Ovary (tissue), 9 donors: ENCODE results near the gene NLRP9. TPM values are rescaled to one million over a fixed set of nuclear protein-coding genes. Genes with fewer than 3 reads are reported as not detected.
"Not testable (repeated sequence)": the region's sequence is repeated elsewhere in the genome, so short reads cannot be mapped to it uniquely, and the experiment has no call there.

Experiments used
- DNase-seq, 5 donors: peaks; one replicate each; pipeline ENCODE4 v3.0.0-alpha.2; 2019 to 2020
- H3K27ac ChIP-seq, 2 donors: fragments of 200-600 bp; one replicate each; pipeline versions ENCODE4 v1.5.1 to v1.8.0; 2019 to 2022
- H3K27me3 ChIP-seq: fragments of 200-600 bp; one replicate; pipeline ENCODE4 v1.8.0; 2022
- H3K36me3 ChIP-seq: fragments of 200-600 bp; sonication (generic); one replicate; pipeline ENCODE4 v1.5.1; 2019
- H3K4me1 ChIP-seq: one replicate; pipeline ENCODE4 v1.8.1; 2013; ENCODE audit warnings: mild to moderate bottlenecking, moderate library complexity; ENCODE audit not compliant: insufficient read depth
- H3K4me3 ChIP-seq: fragments of 200-600 bp; sonication (generic); one replicate; pipeline ENCODE4 v1.5.1; 2017
- H3K9me3 ChIP-seq, 2 donors: fragments of 200-600 bp in 1 of 2; sonication (generic) in 1 of 2; one replicate each; pipeline versions ENCODE4 v1.5.1 to v1.8.1; 2013 to 2019; ENCODE audit warnings: mild to moderate bottlenecking in 1 of 2, moderate library complexity in 1 of 2
- CTCF ChIP-seq, 3 donors: fragments of 450-650 bp in 2 of 3; fragments of 200-600 bp in 1 of 3; IDR thresholded peaks; one replicate each; pipeline versions ENCODE4 v1.5.1 to v1.8.0; 2016 to 2022; ENCODE audit warnings: antibody characterized with exemption in 3 of 3, mild to moderate bottlenecking in 1 of 3
- EP300 ChIP-seq: sonication (generic); formaldehyde crosslinking; IDR thresholded peaks from one replicate; pipeline ENCODE4 v1.6.1; 2017; ENCODE audit warnings: antibody characterized with exemption
- POLR2A ChIP-seq: fragments of 450-650 bp; IDR thresholded peaks from one replicate; pipeline ENCODE4 v1.6.1; 2017; ENCODE audit warnings: antibody characterized with exemption, mild to moderate bottlenecking, moderate library complexity
- WGBS, 3 donors: extraction: QIAGEN DNeasy Blood & Tissue Kit in 1 of 3; methylation state at CpG; one replicate each; pipeline versions ENCODE4 v1.1.5 to v1.1.7; 2013 to 2017; 5-methylcytosine and 5-hydroxymethylcytosine counted together
- intact Hi-C, 4 donors: fragments of 100-400 bp; cut with DNase I; formaldehyde crosslinking; loops; one replicate each; pipeline versions ENCODE4 v1.11.0 to v1.15.1; 2022 to 2023
- polyA plus RNA-seq, 2 donors: library from polyadenylated mRNA; stranded (reverse); fragments of 200-250 nt in 1 of 2; fragments of 350-450 nt in 1 of 2; fragmentation: Illumina TruSeq in 1 of 2; extraction: RNeasy Lipid Tissue Mini Kit (QIAGEN cat#74804) in 1 of 2; gene quantifications; one replicate each; pipeline ENCODE4 v1.2.3, GENCODE V29; 2013 to 2014
- total RNA-seq, 7 donors: library from RNA; depleted of rRNA in 2 of 7; stranded (reverse); fragments of >200 nt in 2 of 7; fragmentation: NEBNext Ultra II Directional in 3 of 7; extraction: Animal tissue kit (Norgen Biotek cat#: 25700) in 3 of 7; gene quantifications; one replicate each; pipeline versions ENCODE4 v1.1.0 to v1.2.4, GENCODE V29; 2016 to 2023
- donor health status: DM: no; HTN: no; CAD: no; lungs with moderate emphysema.
- donor health status: DM: no; HTN: no; CAD: no.
- donor health status: Bipolar disorder and iron deficiency.
- donor health status: DM: yes; HTN: yes; CAD: no.
- donor health status: DM: no; HTN: no; CAD: no.
- donor health status: DM: yes; HTN: yes; CAD: no.

The NLRP9 gene
- total and polyA plus RNA-seq, 9 donors, result 0.17 to 0.80 TPM; not detected in 7

GRCh38 chr19:55766466-55766865, 28.3 kb upstream of the NLRP9 start:
- intact Hi-C loops, result no loop called here
- Histone ChIP-seq H3K4me1 (no peaks in the 10 kb centered on the region), H3K9me3 (no peaks in the 10 kb centered on the region), H3K4me3 (no peak overlapping the region), H3K27me3 (no peaks in the 10 kb centered on the region), H3K36me3 (no peaks in the 10 kb centered on the region), H3K27ac (no peak overlapping the region)
- no peak for DNase-seq
- TF ChIP-seq POLR2A, result no peak
- no peak for TF ChIP-seq CTCF (IDR thresholded peaks at IDR 0.05)
- no peak for TF ChIP-seq EP300
- WGBS, 3 donors, result 66 to 71% (median 70%) methylated on average over 7 of the region's 7 CpGs

- H3K4me1 ChIP-seq, H3K9me3 ChIP-seq, H3K36me3 ChIP-seq, DNase-seq, H3K27me3 ChIP-seq, intact Hi-C loops, H3K27ac ChIP-seq, H3K4me3 ChIP-seq: not testable (repeated sequence)
- WGBS, 3 donors, result 73 to 85% (median 81%) methylated on average over 2 to 3 of the region's 3 CpGs
Observed at GRCh38 chr19:55758797-55759196, 20.6 kb upstream of the NLRP9 start, which contains the start of gene RFPL4A. TSS of gene RFPL4A (plus strand) at chr19:55759097. CDS start at chr19:55761801, 2,704 bp downstream.

GRCh38 chr19:55756808-55757207, 18.6 kb upstream of the NLRP9 start:
- H3K9me3 ChIP-seq, DNase-seq, intact Hi-C loops, H3K27ac ChIP-seq, H3K4me3 ChIP-seq, H3K4me1 ChIP-seq, H3K27me3 ChIP-seq, H3K36me3 ChIP-seq: not testable (repeated sequence)
- WGBS, 3 donors, result 77 to 80% (median 78%) methylated on average over 4 of the region's 4 CpGs

GRCh38 chr19:55753401-55753800, 15.2 kb upstream of the NLRP9 start:
- H3K36me3 ChIP-seq, result no peaks in the 10 kb centered on the region
- no peaks in the 10 kb centered on the region for H3K27me3 ChIP-seq
- no peak for DNase-seq
- intact Hi-C loops, result no loop called here
- no peaks in the 10 kb centered on the region for H3K4me1 ChIP-seq
- TF ChIP-seq CTCF (IDR thresholded peaks at IDR 0.05) (no peak), POLR2A (no peak), EP300 (no peak)
- no peak overlapping the region for H3K4me3 ChIP-seq
- 58 to 73% (median 70%) methylated on average over 3 of the region's 3 CpGs for WGBS, 3 donors
- H3K27ac ChIP-seq, result no peak overlapping the region
- H3K9me3 ChIP-seq, result no peaks in the 10 kb centered on the region

- Histone ChIP-seq H3K4me1 (no peaks in the 10 kb centered on the region), H3K27ac (no peak overlapping the region), H3K4me3 (no peak overlapping the region), H3K36me3 (no peaks in the 10 kb centered on the region), H3K27me3 (no peaks in the 10 kb centered on the region), H3K9me3 (no peaks in the 10 kb centered on the region)
- no peak for DNase-seq
- 82 to 86% (median 85%) methylated on average over 6 of the region's 6 CpGs for WGBS, 3 donors
- intact Hi-C loops, result no loop called here
- TF ChIP-seq POLR2A (no peak), EP300 (no peak), CTCF (IDR thresholded peaks at IDR 0.05) (no peak)
Observed at GRCh38 chr19:55750715-55751114, 12.5 kb upstream of the NLRP9 start.

GRCh38 chr19:55730378-55730777, 7.8 kb downstream of the NLRP9 start:
- intact Hi-C loops, result not testable (repeated sequence)

More at GRCh38 chr19:55730378-55730777, 7.8 kb downstream of the NLRP9 start:
- not testable (repeated sequence) for H3K36me3 ChIP-seq, H3K4me3 ChIP-seq, H3K27ac ChIP-seq, H3K9me3 ChIP-seq, DNase-seq, H3K27me3 ChIP-seq, H3K4me1 ChIP-seq
- WGBS, 3 donors, result 65 to 82% (median 72%) methylated on average over 2 of the region's 2 CpGs
